ENCODE data around the gene TENM4. TPM values are rescaled to one million over a fixed set of nuclear protein-coding genes. Genes with fewer than 3 reads are reported as not detected.

TENM4 gene
- total RNA-seq, 2 experiments from 2014 or later = not detected

DNA sequence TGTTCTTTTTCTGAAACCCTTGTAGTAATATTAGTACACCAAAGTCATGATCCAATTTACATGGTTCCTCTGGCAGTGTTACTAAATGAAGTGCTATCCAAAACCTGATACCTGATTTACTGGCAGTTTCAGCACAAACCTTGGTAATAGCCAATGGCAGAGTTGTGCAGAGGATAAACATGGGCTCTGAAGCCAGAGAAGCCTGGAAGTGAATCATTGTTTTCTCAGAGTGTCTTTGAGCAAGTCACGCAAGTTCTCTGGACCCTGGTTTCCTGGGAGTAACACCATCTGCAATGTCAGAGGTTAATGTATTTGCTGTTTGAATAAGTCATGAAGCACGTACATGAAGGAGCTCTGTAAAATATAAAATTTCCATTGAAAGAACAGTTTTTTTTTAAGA, 643.9 kb downstream of the TENM4 start:
- H3K4me1 Mint-ChIP-seq = no peaks in the 10 kb centered on the region
- no peaks in the 10 kb centered on the region for H3K36me3 Mint-ChIP-seq
- ATAC-seq (ENCODE audit: low read depth) = no peak
- H3K4me3 Mint-ChIP-seq = no peak overlapping the region
- POLR2A ChIA-PET = no interaction called here
- no peak for DNase-seq
- no peaks in the 10 kb centered on the region for H3K9me3 Mint-ChIP-seq
- peaks cover 5% of the 10 kb centered on the region for H3K27me3 Mint-ChIP-seq
- no peak overlapping the region for H3K27ac Mint-ChIP-seq

GRCh38 chr11:78795621-78796261, 645.1 kb downstream of the TENM4 start:
- Mint-ChIP-seq H3K27ac (no peak overlapping the region), H3K36me3 (no peaks in the 10 kb centered on the region), H3K4me3 (no peak overlapping the region), H3K27me3 (peaks cover 5% of the 10 kb centered on the region), H3K9me3 (no peaks in the 10 kb centered on the region), H3K4me1 (no peaks in the 10 kb centered on the region)
- DNase-seq (no peak), ATAC-seq (ENCODE audit: low read depth) (no peak)
- POLR2A ChIA-PET = no interaction called here

DNA sequence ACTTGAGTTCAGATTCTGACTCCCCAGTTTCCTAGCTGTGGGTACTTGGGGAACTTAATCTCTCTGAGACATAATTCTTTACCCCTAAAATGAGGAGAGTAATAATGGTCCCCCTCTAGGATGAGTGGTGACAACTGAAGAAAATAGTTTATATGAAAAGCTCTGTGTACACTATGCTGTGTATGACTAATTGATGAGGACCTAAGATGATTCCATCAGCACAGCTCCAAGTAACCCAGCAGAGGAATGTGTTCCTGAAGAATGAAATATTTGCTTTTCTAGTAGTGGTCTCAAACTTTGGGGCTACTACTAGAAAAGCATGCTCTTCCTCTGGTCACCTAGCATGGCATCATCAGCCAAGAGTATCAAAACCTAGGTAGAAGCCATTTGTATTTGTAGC, 648.9 kb downstream of the TENM4 start:
- Mint-ChIP-seq H3K4me1 (peaks cover 1% of the 10 kb centered on the region), H3K27ac (no peak overlapping the region), H3K36me3 (no peaks in the 10 kb centered on the region), H3K4me3 (no peak overlapping the region), H3K9me3 (no peaks in the 10 kb centered on the region), H3K27me3 (no peaks in the 10 kb centered on the region)
- ATAC-seq (ENCODE audit: low read depth) = no peak
- DNase-seq = no peak
- POLR2A ChIA-PET = no interaction called here

DNA sequence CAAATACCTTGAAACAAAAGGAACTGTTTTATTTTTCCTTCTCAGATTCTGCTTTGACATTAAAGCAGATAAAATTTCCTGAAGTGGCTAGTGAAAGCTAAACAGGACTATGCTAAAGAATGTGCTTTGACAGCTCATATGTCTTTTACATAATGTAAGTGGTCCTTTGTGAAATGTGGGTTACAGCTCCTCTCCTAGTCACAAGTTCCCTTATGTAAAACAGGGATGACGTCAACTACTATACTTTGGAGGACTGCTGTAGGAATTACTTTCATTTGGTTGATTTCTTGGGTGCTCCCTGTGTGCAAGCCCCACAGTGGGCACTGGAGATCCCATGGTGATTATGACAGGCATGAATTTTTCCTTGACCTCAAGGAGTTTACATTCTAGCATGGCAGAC, 649.6 kb downstream of the TENM4 start:
- ATAC-seq (ENCODE audit: low read depth) (no peak), DNase-seq (no peak)
- Mint-ChIP-seq H3K4me1 (peaks cover 1% of the 10 kb centered on the region), H3K9me3 (no peaks in the 10 kb centered on the region), H3K4me3 (no peak overlapping the region), H3K36me3 (no peaks in the 10 kb centered on the region), H3K27me3 (no peaks in the 10 kb centered on the region), H3K27ac (no peak overlapping the region)
- POLR2A ChIA-PET = no interaction called here

DNA sequence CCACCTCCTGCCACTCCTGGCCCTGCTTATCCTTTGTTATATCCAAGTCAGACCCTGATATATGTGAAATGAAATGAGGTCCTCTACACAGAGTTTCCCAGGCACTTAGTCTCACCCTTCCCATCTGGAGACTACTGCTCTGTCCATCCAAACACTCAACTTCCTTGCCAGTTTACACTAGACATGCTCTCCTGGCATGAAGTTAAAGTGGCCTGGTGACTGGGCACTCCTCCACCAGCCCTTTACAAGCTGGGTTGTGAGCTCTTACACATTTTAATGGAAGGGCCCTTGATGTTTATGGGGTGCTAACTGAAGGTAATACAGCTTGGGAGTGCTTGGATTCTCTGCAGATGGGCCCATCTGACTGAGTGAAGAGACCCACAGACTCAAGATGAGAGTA, 650.0 kb downstream of the TENM4 start:
- Mint-ChIP-seq H3K27ac (no peak overlapping the region), H3K9me3 (no peaks in the 10 kb centered on the region), H3K4me1 (peaks cover 1% of the 10 kb centered on the region), H3K36me3 (no peaks in the 10 kb centered on the region), H3K4me3 (no peak overlapping the region), H3K27me3 (no peaks in the 10 kb centered on the region)
- POLR2A ChIA-PET = no interaction called here
- DNase-seq (no peak), ATAC-seq (ENCODE audit: low read depth) (no peak)

GRCh38 chr11:78789375-78789774, 651.5 kb downstream of the TENM4 start:
- H3K4me1 Mint-ChIP-seq = peaks cover 1% of the 10 kb centered on the region
- H3K27ac Mint-ChIP-seq = no peak overlapping the region
- no peak overlapping the region for H3K4me3 Mint-ChIP-seq
- DNase-seq (no peak), ATAC-seq (ENCODE audit: low read depth) (no peak)
- H3K27me3 Mint-ChIP-seq = no peaks in the 10 kb centered on the region
- H3K9me3 Mint-ChIP-seq = no peaks in the 10 kb centered on the region
- POLR2A ChIA-PET = no interaction called here
- H3K36me3 Mint-ChIP-seq = no peaks in the 10 kb centered on the region

GRCh38 chr11:78788533-78788932, 652.3 kb downstream of the TENM4 start:
- Mint-ChIP-seq H3K4me3 (no peak overlapping the region), H3K27ac (no peak overlapping the region), H3K36me3 (no peaks in the 10 kb centered on the region), H3K27me3 (no peaks in the 10 kb centered on the region), H3K9me3 (no peaks in the 10 kb centered on the region), H3K4me1 (peaks cover 1% of the 10 kb centered on the region)
- ATAC-seq (ENCODE audit: low read depth) (no peak), DNase-seq (no peak)
- POLR2A ChIA-PET = no interaction called here

GRCh38 chr11:78787696-78788095, 653.1 kb downstream of the TENM4 start:
- Mint-ChIP-seq H3K36me3 (no peaks in the 10 kb centered on the region), H3K9me3 (no peaks in the 10 kb centered on the region), H3K4me1 (peaks cover 1% of the 10 kb centered on the region), H3K27me3 (peaks cover 3% of the 10 kb centered on the region), H3K4me3 (no peak overlapping the region), H3K27ac (no peak overlapping the region)
- POLR2A ChIA-PET = no interaction called here
- DNase-seq (no peak), ATAC-seq (ENCODE audit: low read depth) (no peak)

- DNase-seq (no peak), ATAC-seq (ENCODE audit: low read depth) (no peak)
- Mint-ChIP-seq H3K9me3 (no peaks in the 10 kb centered on the region), H3K27me3 (peaks cover 3% of the 10 kb centered on the region), H3K36me3 (no peaks in the 10 kb centered on the region), H3K4me3 (no peak overlapping the region), H3K27ac (no peak overlapping the region), H3K4me1 (peaks cover 1% of the 10 kb centered on the region)
- POLR2A ChIA-PET = no interaction called here
Measured at GRCh38 chr11:78786746-78787145, 654.1 kb downstream of the TENM4 start.

- POLR2A ChIA-PET = no interaction called here
- DNase-seq (no peak), ATAC-seq (ENCODE audit: low read depth) (no peak)
- Mint-ChIP-seq H3K36me3 (no peaks in the 10 kb centered on the region), H3K4me1 (peaks cover 1% of the 10 kb centered on the region), H3K4me3 (no peak overlapping the region), H3K9me3 (no peaks in the 10 kb centered on the region), H3K27ac (no peak overlapping the region), H3K27me3 (peaks cover 3% of the 10 kb centered on the region)
Measured at GRCh38 chr11:78786086-78786485, 654.7 kb downstream of the TENM4 start.

DNA sequence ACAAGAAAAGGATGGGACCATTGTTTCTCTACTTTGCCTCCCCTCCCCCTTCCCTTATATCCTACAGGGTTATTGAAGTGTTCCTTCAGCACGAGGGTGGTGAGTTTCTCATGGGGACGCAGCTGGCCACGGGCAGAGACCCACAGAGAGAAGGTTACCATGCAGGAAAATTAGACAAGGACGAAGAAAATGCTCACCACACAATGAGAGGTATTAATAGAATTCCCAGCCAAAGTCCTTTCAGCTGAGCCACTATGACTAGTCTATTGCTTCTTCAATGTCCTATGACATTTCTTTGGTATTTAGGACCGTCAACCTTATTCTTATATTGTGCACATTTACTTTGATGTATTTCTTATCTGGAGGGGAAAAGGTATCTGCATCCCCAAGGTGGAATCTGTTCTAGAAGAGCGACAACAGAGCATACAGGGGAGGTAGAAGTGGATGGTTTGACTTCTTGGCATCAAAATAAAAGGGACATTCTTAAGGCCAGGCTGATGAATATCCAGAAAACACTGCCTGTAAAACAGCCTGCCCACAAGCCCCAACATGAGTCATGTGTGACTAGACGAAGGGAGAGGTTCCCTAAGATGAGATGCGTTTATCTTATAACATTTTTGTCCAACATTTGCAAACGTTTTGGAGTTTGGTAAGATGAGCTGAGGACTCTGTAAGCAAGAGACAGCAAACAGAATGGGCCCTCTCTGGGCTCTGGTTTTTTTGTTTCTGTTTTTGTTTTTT, 656.3 kb downstream of the TENM4 start:
- Mint-ChIP-seq H3K36me3 (no peaks in the 10 kb centered on the region), H3K27ac (no peak overlapping the region), H3K27me3 (peaks cover 5% of the 10 kb centered on the region), H3K4me1 (peaks cover 1% of the 10 kb centered on the region), H3K4me3 (no peak overlapping the region), H3K9me3 (no peaks in the 10 kb centered on the region)
- POLR2A ChIA-PET = no interaction called here
- DNase-seq = no peak
- no peak for ATAC-seq (ENCODE audit: low read depth)

GRCh38 chr11:78783846-78784245, 657.0 kb downstream of the TENM4 start:
- H3K36me3 Mint-ChIP-seq = no peaks in the 10 kb centered on the region
- ATAC-seq (ENCODE audit: low read depth) = no peak
- peaks cover 1% of the 10 kb centered on the region for H3K4me1 Mint-ChIP-seq
- POLR2A ChIA-PET = no interaction called here
- peaks cover 5% of the 10 kb centered on the region for H3K27me3 Mint-ChIP-seq
- no peak overlapping the region for H3K4me3 Mint-ChIP-seq
- no peaks in the 10 kb centered on the region for H3K9me3 Mint-ChIP-seq
- H3K27ac Mint-ChIP-seq = no peak overlapping the region
- DNase-seq = no peak

DNA sequence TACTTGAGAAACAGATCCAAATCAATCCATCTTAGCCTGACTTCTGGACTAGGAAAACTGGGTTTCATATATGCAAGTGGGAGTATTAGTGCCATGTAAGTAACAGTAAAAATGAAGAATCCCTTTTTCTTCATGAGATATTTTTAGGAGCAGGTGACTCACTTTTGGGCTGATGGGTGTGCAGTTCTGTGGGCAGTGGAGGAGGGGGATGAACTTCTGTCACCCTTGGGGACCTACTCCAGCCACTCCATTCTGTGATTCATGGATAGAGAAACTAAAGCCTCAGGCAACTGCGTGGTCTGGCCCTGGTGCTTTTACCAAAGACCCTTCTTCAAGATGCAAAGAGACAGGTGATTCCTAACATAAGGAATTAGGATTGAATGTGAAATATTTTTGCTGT, 657.5 kb downstream of the TENM4 start:
- no peaks in the 10 kb centered on the region for H3K9me3 Mint-ChIP-seq
- ATAC-seq (ENCODE audit: low read depth) (no peak), DNase-seq (no peak)
- no peak overlapping the region for H3K27ac Mint-ChIP-seq
- H3K27me3 Mint-ChIP-seq = peaks cover 5% of the 10 kb centered on the region
- POLR2A ChIA-PET = no interaction called here
- H3K36me3 Mint-ChIP-seq = no peaks in the 10 kb centered on the region
- peaks cover 1% of the 10 kb centered on the region for H3K4me1 Mint-ChIP-seq
- H3K4me3 Mint-ChIP-seq = no peak overlapping the region

DNA sequence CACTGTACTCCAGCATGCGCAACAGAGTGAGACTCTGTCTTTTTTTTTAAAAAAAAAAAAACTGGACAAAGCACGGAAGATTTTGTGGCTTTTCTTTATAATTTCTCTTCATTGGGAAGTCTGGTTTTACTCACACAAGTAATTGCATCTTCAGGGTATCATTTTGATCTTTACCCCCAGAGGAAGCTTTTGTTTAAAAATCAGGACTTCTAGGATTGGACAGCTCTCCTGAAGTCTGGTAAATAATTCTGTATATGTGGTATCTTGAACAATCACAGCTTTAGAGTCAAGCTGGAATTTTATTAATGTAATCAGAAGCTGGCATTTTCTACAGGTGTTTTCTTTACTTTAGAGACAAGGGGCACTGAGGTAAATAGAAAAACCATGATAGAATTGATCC, 658.1 kb downstream of the TENM4 start:
- no peak overlapping the region for H3K4me3 Mint-ChIP-seq
- ATAC-seq (ENCODE audit: low read depth) = no peak
- no peaks in the 10 kb centered on the region for H3K36me3 Mint-ChIP-seq
- H3K27ac Mint-ChIP-seq = no peak overlapping the region
- H3K27me3 Mint-ChIP-seq = peaks cover 5% of the 10 kb centered on the region
- no peak for DNase-seq
- POLR2A ChIA-PET = no interaction called here
- H3K4me1 Mint-ChIP-seq = no peaks in the 10 kb centered on the region
- H3K9me3 Mint-ChIP-seq = no peaks in the 10 kb centered on the region
